ENCODE data around the gene SDK1.

The SDK1 gene

GRCh38 chr7:3908153-3908552 is 607.1 kb downstream of the SDK1 start:
- in situ Hi-C loops (cut with HindIII; ENCODE audit: low sequenced_read_pairs): no loop called here
- no peak for TF ChIP-seq CTCF (IDR thresholded peaks at IDR 0.05; ENCODE audit: low read depth, low read length, missing control alignments)

GRCh38 chr7:3909128-3909527 is 608.1 kb downstream of the SDK1 start:
- no peak for TF ChIP-seq CTCF (IDR thresholded peaks at IDR 0.05; ENCODE audit: low read depth, low read length, missing control alignments)
- in situ Hi-C loops (cut with HindIII; ENCODE audit: low sequenced_read_pairs): no loop called here
- no peak for DNase-seq (ENCODE audit: low read depth)
- no peak overlapping the region for H3K4me3 ChIP-seq (ENCODE audit: low read depth, low read length)

More at GRCh38 chr7:3908153-3908552, 607.1 kb downstream of the SDK1 start:
- DNase-seq (ENCODE audit: low read depth): no peak
- no peak overlapping the region for H3K4me3 ChIP-seq (ENCODE audit: low read depth, low read length)

GRCh38 chr7:3910054-3910453 is 609.0 kb downstream of the SDK1 start:
- TF ChIP-seq CTCF (IDR thresholded peaks at IDR 0.05; ENCODE audit: low read depth, low read length, missing control alignments): no peak
- DNase-seq (ENCODE audit: low read depth): no peak
- no peak overlapping the region for H3K4me3 ChIP-seq (ENCODE audit: low read depth, low read length)
- in situ Hi-C loops (cut with HindIII; ENCODE audit: low sequenced_read_pairs): no loop called here

- in situ Hi-C loops (cut with HindIII; ENCODE audit: low sequenced_read_pairs): no loop called here
- TF ChIP-seq CTCF (IDR thresholded peaks at IDR 0.05; ENCODE audit: low read depth, low read length, missing control alignments): no peak
- DNase-seq (ENCODE audit: low read depth): no peak
These were observed 610.6 kb downstream of the SDK1 start for GRCh38 chr7:3911685-3912084.

GRCh38 chr7:3912291-3912690 is 611.2 kb downstream of the SDK1 start:
- no peak for DNase-seq (ENCODE audit: low read depth)
- in situ Hi-C loops (cut with HindIII; ENCODE audit: low sequenced_read_pairs): no loop called here
- no peak overlapping the region for H3K4me3 ChIP-seq (ENCODE audit: low read depth, low read length)
- TF ChIP-seq CTCF (IDR thresholded peaks at IDR 0.05; ENCODE audit: low read depth, low read length, missing control alignments): no peak

More at GRCh38 chr7:3911685-3912084, 610.6 kb downstream of the SDK1 start:
- H3K4me3 ChIP-seq (ENCODE audit: low read depth, low read length): no peak overlapping the region

- no peak for TF ChIP-seq CTCF (IDR thresholded peaks at IDR 0.05; ENCODE audit: low read depth, low read length, missing control alignments)
- DNase-seq (ENCODE audit: low read depth): no peak
- in situ Hi-C loops (cut with HindIII; ENCODE audit: low sequenced_read_pairs): no loop called here
- H3K4me3 ChIP-seq (ENCODE audit: low read depth, low read length): no peak overlapping the region
These were observed 613.2 kb downstream of the SDK1 start for GRCh38 chr7:3914051-3914775.

Measured in astrocyte of the cerebellum (primary cell).